Umbilical cord (tissue), 2 donors: ENCODE data around the gene TBC1D32. TPM values are rescaled to one million over a fixed set of nuclear protein-coding genes. Genes with fewer than 3 reads are reported as not detected.
"Not testable (repeated sequence)": the region's sequence is repeated elsewhere in the genome, so short reads cannot be mapped to it uniquely, and the experiment has no call there.

Experiments used
- DNase-seq: peaks from one replicate; pipeline ENCODE4 v3.0.0-alpha.2; 2015; ENCODE audit warnings: low spot score
- total RNA-seq: library from RNA; depleted of rRNA; stranded (reverse); fragments of >200 nt; gene quantifications from one replicate; pipeline ENCODE4 v1.2.3, GENCODE V29; 2014; ENCODE audit warnings: low replicate concordance; ENCODE audit not compliant: insufficient read depth

The TBC1D32 gene
- 49.1 TPM for total RNA-seq

- peak; percentile 96 for DNase-seq
Measured at GRCh38 chr6:121334299-121335086, at the start of gene TBC1D32. TSS of gene TBC1D32 (minus strand) at chr6:121334480. CDS start at chr6:121334430, 50 bp downstream.

GRCh38 chr6:121383478-121383877, 49.2 kb upstream of the TBC1D32 start:
- DNase-seq, result no peak

GRCh38 chr6:121382467-121383121, 48.3 kb upstream of the TBC1D32 start:
- DNase-seq, result peak; percentile 49

- no peak for DNase-seq
Measured at GRCh38 chr6:121376411-121376810, 42.1 kb upstream of the TBC1D32 start.

- not testable (repeated sequence) for DNase-seq
Measured at GRCh38 chr6:121374219-121374618, 39.9 kb upstream of the TBC1D32 start.

GRCh38 chr6:121365536-121366521, 31.5 kb upstream of the TBC1D32 start:
- DNase-seq, result no peak

GRCh38 chr6:121356575-121356974, 22.3 kb upstream of the TBC1D32 start:
- no peak for DNase-seq

- DNase-seq, result no peak
Measured at GRCh38 chr6:121354764-121355163, 20.5 kb upstream of the TBC1D32 start.

- no peak for DNase-seq
Measured at GRCh38 chr6:121352941-121353340, 18.7 kb upstream of the TBC1D32 start.

GRCh38 chr6:121351916-121352315, 17.6 kb upstream of the TBC1D32 start:
- no peak for DNase-seq

GRCh38 chr6:121349596-121349995, 15.3 kb upstream of the TBC1D32 start:
- DNase-seq, result no peak

- no peak for DNase-seq
Measured at GRCh38 chr6:121347484-121347883, 13.2 kb upstream of the TBC1D32 start.

GRCh38 chr6:121344539-121344938, 10.3 kb upstream of the TBC1D32 start:
- no peak for DNase-seq

GRCh38 chr6:121339639-121340226, 5.5 kb upstream of the TBC1D32 start:
- no peak for DNase-seq

- DNase-seq, result peak; percentile 19
Measured at GRCh38 chr6:121338956-121339355, 4.7 kb upstream of the TBC1D32 start.

GRCh38 chr6:121338366-121338765, 4.1 kb upstream of the TBC1D32 start:
- DNase-seq, result peak; percentile 17

GRCh38 chr6:121335087-121336008, 1.1 kb upstream of the TBC1D32 start:
- DNase-seq, result no peak

- not testable (repeated sequence) for DNase-seq
Measured at GRCh38 chr6:121333694-121334093, 586 bp downstream of the TBC1D32 start.

GRCh38 chr6:121333196-121333595, 1.1 kb downstream of the TBC1D32 start:
- DNase-seq, result no peak

GRCh38 chr6:121330516-121330915, 3.8 kb downstream of the TBC1D32 start:
- DNase-seq, result no peak
